ENCODE measurements around the gene INF2. TPM values are rescaled to one million over a fixed set of nuclear protein-coding genes. Genes with fewer than 3 reads are reported as not detected.

Gene INF2
- total RNA-seq, 1 donor from 2014 or later = 249 TPM

DNA sequence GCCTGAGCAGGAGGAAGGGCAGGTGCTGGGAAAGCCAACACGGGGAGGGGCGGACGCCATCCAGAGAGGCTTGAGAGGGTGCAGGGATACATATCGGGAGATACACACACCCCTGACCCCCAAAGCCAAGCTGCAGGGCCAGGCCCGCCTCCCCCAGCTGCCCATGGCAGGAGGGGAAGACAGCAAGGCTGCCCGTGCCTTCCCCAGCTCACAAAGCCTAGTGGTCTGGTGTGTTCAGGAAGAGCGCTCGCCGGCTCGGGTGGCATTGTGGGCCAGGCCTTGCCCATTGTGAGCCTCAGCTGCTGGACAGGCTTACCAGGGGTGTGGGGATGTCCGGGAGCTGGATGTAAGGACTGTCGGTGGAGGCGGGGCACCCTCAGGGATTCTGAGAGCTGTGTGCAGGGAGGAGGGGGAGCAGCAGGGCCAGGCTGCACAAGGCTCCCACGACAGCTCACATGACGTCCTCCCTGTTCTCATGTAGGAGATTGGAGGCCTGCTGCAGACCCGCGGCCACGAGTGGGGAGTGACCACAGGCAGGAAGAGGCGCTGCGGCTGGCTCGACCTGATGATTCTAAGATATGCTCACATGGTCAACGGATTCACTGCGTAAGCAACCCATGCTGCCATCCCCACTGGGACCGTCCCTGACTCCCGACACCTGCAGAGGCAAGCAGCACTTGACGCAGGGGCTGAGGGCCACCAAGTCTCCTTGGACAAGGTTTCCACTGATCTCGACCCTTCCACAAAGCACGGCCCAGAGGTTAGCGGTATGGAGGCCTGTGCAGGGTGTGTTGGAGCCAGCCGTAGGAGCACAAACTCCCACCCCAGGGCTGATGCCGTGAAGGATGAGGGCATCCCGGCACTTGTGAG, 53.4 kb downstream of the INF2 start:
- DNase-seq (ENCODE audit: low spot score in 2 of 2) = no peak
- intact Hi-C loops (cut with DNase I) = loop anchor here (10.0 kb wide), 1 partner anchor 898 kb away; the partner anchor contains the start of gene PPP1R13B
- Histone ChIP-seq H3K27me3 (no peaks in the 10 kb centered on the region), H3K36me3 (peaks cover 68 to 69% of the 10 kb centered on the region in 2 donors), H3K9me3 (no peaks in the 10 kb centered on the region), H3K27ac (peak overlapping the region; percentile 64 to 92), H3K4me1 (peaks cover 17 to 27% of the 10 kb centered on the region in 2 donors), H3K4me3 (no peak overlapping the region)
- TF ChIP-seq CTCF (IDR thresholded peaks at IDR 0.05) = no peak

DNA sequence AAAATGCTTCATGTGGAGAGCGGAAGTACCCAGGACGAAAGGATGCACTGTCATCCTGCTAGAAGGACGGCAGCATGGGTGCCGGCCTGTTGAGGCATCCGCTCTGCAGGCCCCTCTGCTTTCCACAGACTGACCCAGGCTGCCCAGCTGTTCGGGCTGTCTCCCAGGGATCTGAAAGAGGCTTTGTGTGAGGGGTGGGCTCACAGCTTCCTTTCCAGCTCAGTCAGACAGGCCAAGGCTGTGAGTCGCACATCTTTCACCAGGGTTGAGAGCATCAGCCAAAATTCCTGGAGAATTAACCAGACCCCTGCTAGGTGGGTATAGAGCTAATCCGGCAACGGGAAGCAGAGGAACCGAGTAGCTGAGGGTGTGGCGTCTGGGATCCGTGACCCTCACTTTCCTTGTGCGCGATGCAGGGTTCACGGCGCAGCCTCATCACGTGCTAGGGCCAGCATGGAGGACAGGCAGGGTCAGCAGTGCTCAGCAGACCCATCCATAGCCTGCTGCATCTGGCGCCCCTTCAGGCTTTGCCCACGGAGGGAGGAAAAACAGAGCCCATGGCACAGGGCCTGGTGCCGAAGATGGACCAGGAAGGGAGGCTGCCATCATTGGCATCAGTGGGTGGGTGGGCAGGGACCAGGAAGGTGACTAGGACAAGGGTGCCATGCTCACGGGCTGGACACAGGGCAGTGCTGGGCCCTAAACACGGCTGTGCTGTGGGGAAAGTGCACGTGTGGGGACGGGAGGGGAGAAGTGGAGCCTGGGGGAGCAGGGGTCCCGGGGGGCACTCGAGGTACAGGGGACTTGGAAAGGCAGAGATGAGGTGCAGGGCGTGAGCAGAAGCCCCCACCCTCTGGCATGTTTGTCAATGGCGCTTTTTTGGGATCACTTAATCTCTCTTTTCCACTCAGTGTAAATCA, 54.3 kb downstream of the INF2 start:
- DNase-seq (ENCODE audit: low spot score in 2 of 2) = no peak
- Histone ChIP-seq H3K4me3 (no peak overlapping the region), H3K36me3 (peaks cover 62 to 65% of the 10 kb centered on the region in 2 donors), H3K4me1 (peaks cover 26 to 35% of the 10 kb centered on the region in 2 donors), H3K9me3 (no peaks in the 10 kb centered on the region), H3K27me3 (no peaks in the 10 kb centered on the region), H3K27ac (peak overlapping the region; percentile 87 to 92)
- intact Hi-C loops (cut with DNase I) = loop anchor here (10.0 kb wide), 1 partner anchor 899 kb away; the partner anchor contains the start of gene PPP1R13B
- no peak for TF ChIP-seq CTCF (IDR thresholded peaks at IDR 0.05)

GRCh38 chr14:104744484-104744883, 55.1 kb downstream of the INF2 start:
- H3K27ac ChIP-seq = peak overlapping the region; percentile 87 to 92

GRCh38 chr14:104745431-104745830, 56.0 kb downstream of the INF2 start:
- Histone ChIP-seq H3K27me3 (no peaks in the 10 kb centered on the region), H3K9me3 (no peaks in the 10 kb centered on the region), H3K4me1 (peaks cover 37 to 52% of the 10 kb centered on the region in 2 donors), H3K27ac (peak overlapping the region; percentile 87 to 92), H3K4me3 (no peak overlapping the region), H3K36me3 (peaks cover 45 to 48% of the 10 kb centered on the region in 2 donors)
- intact Hi-C loops (cut with DNase I) = loop anchor here (10.0 kb wide), 1 partner anchor 901 kb away; the partner anchor contains the start of gene PPP1R13B
- no peak for DNase-seq (ENCODE audit: low spot score in 2 of 2)
- no peak for TF ChIP-seq CTCF (IDR thresholded peaks at IDR 0.05)

More at GRCh38 chr14:104744484-104744883, 55.1 kb downstream of the INF2 start:
- H3K27me3 ChIP-seq = no peaks in the 10 kb centered on the region
- no peak for DNase-seq (ENCODE audit: low spot score in 2 of 2)
- no peaks in the 10 kb centered on the region for H3K9me3 ChIP-seq
- intact Hi-C loops (cut with DNase I) = loop anchor here (10.0 kb wide), 1 partner anchor 900 kb away; the partner anchor contains the start of gene PPP1R13B
- H3K4me1 ChIP-seq = peaks cover 34 to 43% of the 10 kb centered on the region in 2 donors
- H3K36me3 ChIP-seq = peaks cover 55 to 57% of the 10 kb centered on the region in 2 donors
- H3K4me3 ChIP-seq = no peak overlapping the region
- no peak for TF ChIP-seq CTCF (IDR thresholded peaks at IDR 0.05)

- no peak for DNase-seq (ENCODE audit: low spot score in 2 of 2)
- Histone ChIP-seq H3K27ac (peak overlapping the region; percentile 87 to 92), H3K4me3 (no peak overlapping the region), H3K27me3 (no peaks in the 10 kb centered on the region), H3K36me3 (peaks cover 38 to 41% of the 10 kb centered on the region in 2 donors), H3K9me3 (no peaks in the 10 kb centered on the region), H3K4me1 (peaks cover 39 to 56% of the 10 kb centered on the region in 2 donors)
- no peak for TF ChIP-seq CTCF (IDR thresholded peaks at IDR 0.05)
- intact Hi-C loops (cut with DNase I) = loop anchor here (10.0 kb wide), 1 partner anchor 901 kb away; the partner anchor contains the start of gene PPP1R13B
These were observed 56.7 kb downstream of the INF2 start for GRCh38 chr14:104746071-104746545.
